Esophagus mucosa (tissue), 1 donor: ENCODE results near the gene TNFRSF13B. TPM values are rescaled to one million over a fixed set of nuclear protein-coding genes. Genes with fewer than 3 reads are reported as not detected.
"Not testable (repeated sequence)": the region's sequence is repeated elsewhere in the genome, so short reads cannot be mapped to it uniquely, and the experiment has no call there.

ENCODE experiments used
- ATAC-seq: fragments of 200-7000 bp; cut with Tn5 transposase; one replicate; pipeline ENCODE4 v1.9.1; 2020
- total RNA-seq: library from RNA; stranded (reverse); gene quantifications from one replicate; pipeline ENCODE4 v1.2.4, GENCODE V29; 2023
- donor health status: DM: yes; HTN: yes; CAD: no.

Gene TNFRSF13B
- total RNA-seq, 1 donor from 2014 or later: 0.28 TPM

DNA sequence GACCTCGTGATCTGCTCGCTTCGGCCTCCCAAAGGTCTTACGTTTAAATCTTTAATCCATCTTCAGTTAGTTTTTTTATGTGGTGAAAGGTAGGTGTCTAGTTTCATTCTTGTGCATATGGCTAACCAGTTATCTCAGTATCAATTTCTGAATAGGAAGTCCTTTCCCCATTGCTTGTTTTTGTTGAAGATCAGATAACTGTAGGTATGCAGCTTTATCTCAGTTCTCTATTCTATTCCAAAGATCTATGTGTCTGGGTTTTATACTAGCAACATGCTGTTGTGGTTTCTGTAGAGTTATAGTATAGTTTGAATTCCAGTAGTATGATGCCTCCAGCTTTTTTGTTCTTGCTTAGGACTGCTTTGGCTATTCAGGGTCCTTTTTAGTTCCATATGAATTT lies 65.2 kb downstream of the TNFRSF13B start:
- ATAC-seq: no peak

DNA sequence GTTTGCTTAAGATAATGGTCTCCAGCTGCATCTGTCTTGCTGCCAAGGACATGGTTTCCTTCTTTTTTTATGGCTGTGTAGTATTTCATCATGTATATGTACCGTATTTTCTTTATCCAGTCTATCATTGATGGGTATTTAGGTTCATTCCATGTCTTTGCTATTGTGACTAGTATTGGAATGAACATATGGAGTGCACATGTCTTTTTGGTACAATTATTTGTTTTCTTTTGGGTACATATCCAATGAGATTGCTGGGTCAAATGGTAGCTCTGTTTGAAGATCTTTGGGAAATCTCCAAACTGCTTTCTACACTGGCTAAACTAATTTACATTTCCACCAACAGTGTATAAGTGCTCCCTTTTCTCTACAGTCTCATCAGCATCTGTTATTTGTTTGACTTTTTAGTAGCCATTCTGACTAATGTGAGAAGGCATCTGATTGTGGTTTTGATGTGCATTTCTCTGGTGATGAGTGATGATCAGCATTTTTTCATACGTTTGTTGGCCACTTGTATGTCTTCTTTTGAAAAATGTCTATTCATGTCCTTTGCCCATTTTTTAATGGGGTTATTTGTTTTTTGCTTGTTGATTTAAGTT lies 66.2 kb downstream of the TNFRSF13B start:
- no peak for ATAC-seq

DNA sequence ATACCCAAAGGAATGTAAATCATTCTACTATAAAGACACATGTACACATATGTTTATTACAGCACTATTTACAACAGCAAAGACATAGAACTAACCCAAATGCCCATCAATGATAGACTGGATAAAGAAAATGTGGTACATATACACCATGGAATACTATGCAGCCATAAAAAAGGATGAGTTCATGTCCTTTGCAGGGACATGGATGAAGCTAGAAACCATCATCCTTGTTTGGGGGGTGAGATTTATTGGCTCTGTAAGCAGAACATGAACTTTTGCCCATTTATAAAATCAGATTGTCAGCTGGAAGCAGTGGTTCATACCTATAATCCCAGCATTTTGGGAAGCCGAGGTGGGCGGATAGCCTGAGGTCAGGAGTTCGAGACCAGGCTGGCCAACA lies 68.8 kb downstream of the TNFRSF13B start:
- not testable (repeated sequence) for ATAC-seq

DNA sequence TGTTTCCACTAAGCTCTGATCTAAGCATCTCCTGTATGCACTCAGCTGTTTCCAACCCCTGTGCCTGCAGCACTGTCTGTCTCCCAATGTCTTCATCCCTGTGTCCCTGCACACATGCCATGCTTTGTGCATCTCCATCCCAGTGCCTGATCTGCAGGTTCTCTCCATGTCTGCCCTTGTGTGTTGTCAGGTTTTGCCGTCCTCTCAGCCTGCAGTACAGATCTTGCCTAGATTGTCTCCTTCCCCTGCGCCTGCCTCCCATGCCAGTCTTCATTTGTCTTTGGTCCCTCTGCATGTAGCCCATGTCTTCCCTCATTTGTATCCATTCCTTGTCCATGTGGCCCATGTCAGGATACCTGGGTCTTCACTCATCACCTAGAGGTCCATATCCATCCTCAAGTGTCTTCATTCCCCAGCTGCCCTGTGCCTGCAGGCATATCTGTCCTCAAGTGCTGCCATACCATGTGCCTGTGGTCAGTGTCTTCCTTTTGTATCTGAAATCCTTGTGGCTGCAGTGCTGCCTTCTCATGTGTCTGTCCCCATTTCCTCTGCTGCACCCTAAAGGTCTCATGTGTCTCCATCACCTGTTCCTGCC lies 71.5 kb downstream of the TNFRSF13B start:
- ATAC-seq: no peak

DNA sequence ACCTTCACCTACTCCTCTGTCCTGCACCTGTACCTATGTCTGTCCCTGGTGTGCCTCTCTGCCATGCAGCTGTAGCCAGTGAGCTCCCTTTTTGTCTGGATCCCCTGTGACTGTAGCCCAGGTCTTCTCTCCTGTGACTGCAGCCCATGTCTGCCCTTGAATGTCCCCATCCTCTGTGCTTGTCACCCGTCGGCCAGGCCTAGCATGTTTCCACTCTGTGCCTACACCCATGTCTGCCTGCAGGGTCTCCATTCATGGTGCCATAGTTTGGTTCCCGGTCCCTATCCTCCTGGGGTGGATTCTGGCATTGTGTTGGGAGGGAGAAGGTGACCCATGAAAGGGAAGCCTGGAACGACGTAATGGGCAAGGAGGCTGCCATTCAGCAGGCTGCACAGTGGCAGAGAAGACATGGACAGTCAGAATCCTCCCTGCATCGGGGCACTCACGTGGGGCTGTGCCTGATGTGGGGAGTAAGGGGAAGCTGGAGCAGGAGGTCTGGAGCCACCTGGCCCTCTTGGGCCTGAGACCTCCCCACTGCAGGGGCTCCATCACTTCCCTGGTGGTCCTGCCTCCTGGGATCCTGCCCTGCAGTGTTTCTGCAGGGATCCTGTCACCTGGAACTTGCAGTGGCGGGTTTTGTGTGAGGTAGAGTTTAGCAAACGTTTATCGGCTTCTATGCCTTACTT lies 74.6 kb downstream of the TNFRSF13B start:
- ATAC-seq: not testable (repeated sequence)

DNA sequence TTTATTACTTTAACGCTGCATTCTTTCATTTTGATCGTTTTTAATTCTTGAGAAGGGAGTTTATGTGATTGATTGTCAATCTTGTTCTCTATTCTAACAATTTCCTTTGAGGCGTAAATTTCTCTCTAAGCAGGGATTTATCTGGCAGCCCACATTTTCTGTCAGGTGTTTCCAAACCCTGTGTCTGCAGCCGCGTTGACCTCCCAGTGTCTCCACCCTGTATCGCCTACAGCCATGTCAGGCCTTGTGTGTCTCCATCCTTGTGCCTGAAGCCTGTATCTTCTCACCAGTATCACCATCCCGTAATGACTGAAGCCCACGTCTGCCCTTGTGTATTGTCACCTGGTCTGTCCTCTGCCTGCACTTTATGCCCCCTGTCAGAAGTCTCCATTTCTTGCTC lies 75.7 kb downstream of the TNFRSF13B start:
- ATAC-seq: not testable (repeated sequence)

GRCh38 chr17:16893527-16893926 lies 78.4 kb downstream of the TNFRSF13B start:
- ATAC-seq: not testable (repeated sequence)

GRCh38 chr17:16892876-16893454 lies 79.0 kb downstream of the TNFRSF13B start:
- not testable (repeated sequence) for ATAC-seq

DNA sequence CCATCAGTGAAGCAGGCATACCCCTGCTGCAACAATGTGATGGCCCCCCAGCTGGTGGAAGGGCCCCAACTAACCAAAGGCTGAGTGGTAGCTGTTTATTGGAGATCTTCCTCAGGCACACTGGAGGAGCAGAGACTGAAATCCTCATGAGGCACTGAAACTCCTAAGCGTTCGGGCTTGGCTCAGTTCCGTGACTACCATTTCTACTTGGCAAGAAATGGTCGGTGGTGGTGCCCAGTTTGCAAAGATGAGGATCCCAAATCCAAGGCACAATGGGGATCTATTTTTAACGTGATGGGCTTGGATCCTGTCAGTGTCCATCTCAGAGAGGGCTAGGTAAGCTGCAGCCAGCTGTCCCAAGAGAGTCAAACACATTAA lies 82.8 kb downstream of the TNFRSF13B start:
- no peak for ATAC-seq

Other genes with a start within 250 kb of the TNFRSF13B start
- gene MPRIP, start 70.3 kb upstream of the TNFRSF13B start, total RNA-seq: 132 TPM
- 0.44 TPM for gene PLD6, start 234.2 kb upstream of the TNFRSF13B start, total RNA-seq